Heart left ventricle (tissue), 13 donors: ENCODE data around the gene ZNF536.

Experiments
- POLR2A ChIP-seq, 2 donors: fragments of 450-650 bp; IDR thresholded peaks; one replicate each; pipeline ENCODE4 v1.6.1; 2017; ENCODE audit warnings: antibody characterized with exemption in 2 of 2, mild to moderate bottlenecking in 2 of 2, moderate library complexity in 2 of 2
- TF ChIP-seq, protein P1 (sequence below), 12 donors: fragments of 200-600 bp; sonication (generic) in 4 of 12; IDR thresholded peaks; one replicate each; pipeline versions ENCODE4 v1.5.0 to v1.8.0; 2018 to 2022; ENCODE audit warnings: antibody characterized with exemption in 12 of 12, mild to moderate bottlenecking in 5 of 12
- donor health status: ischemic (EF 13 %, LVEDD 7.1; RV severe dilation, severe dysfunction).
- donor health status: DM: no; HTN: yes; CAD: no.
- donor health status: DM: no; HTN: no; CAD: no.
- donor health status: ischemic (EF 25% LVEDD 6.9; RV normal size, moderate dysfunction).
- donor health status: ischemic (EF 25% LVEDD 5.7; RV mildly dilated, moderate dysfunction).
- donor health status: ischemic (EF 35%, LVEDD 5.7; RV mildly dilated, moderate dysfunction).
- donor health status: nonischemic (EF 11% LVEDD 7.7; RV severe dilation, severe dysfunction).
- donor health status: DM: yes; HTN: yes; CAD: no.
- donor health status: PGD.
- donor health status: ischemic (EF 29% LVEDD 5.4; RV normal size, mild dysfunction).
- donor health status: nonischemic (EF 23%, LVEDD 6.1; RV moderate dilation, normal function).

DNA sequence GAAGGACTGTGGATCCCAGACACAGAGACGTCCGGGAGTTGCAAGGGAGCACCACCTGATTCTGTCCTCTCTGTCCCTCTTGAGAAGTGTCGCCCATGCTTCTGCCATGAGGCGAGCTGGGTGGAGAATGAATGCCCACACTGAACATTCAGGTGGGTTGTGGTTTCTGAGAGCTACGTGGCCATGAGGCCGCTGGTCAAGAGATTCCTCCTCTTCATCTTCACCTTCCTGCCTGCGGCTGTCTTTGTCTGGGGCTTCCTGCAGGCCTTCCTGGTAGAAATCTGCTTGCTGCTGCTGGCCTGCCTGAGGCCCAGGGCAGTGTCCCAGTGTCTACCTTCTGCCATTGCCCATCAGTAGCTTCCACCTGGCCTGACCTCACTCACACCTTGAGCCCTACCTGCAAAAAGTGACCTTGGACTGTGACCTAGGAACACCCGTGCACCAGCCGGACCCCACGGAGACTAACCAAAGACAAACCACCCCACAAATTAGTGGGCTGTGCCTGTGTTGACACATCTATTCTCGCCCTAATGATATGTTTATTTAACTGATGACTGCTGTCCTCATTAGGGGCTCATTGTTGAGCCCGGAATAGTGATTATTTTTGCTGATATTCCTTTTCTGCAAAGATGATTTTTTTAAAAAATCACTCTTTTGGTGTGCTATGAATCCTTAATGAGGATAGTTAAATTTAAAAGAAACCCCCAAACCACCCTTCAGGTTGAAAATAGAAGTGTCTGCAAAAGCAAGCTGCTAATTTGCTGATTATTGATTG lies 38.7 kb upstream of the ZNF536 start:
- TF ChIP-seq, protein P1, sequence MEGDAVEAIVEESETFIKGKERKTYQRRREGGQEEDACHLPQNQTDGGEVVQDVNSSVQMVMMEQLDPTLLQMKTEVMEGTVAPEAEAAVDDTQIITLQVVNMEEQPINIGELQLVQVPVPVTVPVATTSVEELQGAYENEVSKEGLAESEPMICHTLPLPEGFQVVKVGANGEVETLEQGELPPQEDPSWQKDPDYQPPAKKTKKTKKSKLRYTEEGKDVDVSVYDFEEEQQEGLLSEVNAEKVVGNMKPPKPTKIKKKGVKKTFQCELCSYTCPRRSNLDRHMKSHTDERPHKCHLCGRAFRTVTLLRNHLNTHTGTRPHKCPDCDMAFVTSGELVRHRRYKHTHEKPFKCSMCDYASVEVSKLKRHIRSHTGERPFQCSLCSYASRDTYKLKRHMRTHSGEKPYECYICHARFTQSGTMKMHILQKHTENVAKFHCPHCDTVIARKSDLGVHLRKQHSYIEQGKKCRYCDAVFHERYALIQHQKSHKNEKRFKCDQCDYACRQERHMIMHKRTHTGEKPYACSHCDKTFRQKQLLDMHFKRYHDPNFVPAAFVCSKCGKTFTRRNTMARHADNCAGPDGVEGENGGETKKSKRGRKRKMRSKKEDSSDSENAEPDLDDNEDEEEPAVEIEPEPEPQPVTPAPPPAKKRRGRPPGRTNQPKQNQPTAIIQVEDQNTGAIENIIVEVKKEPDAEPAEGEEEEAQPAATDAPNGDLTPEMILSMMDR (IDR thresholded peaks at IDR 0.05), result no peak
- TF ChIP-seq POLR2A (IDR thresholded peaks at IDR 0.05), result no peak
